Measurements from ENCODE around the gene ESR1.

Gene ESR1

DNA sequence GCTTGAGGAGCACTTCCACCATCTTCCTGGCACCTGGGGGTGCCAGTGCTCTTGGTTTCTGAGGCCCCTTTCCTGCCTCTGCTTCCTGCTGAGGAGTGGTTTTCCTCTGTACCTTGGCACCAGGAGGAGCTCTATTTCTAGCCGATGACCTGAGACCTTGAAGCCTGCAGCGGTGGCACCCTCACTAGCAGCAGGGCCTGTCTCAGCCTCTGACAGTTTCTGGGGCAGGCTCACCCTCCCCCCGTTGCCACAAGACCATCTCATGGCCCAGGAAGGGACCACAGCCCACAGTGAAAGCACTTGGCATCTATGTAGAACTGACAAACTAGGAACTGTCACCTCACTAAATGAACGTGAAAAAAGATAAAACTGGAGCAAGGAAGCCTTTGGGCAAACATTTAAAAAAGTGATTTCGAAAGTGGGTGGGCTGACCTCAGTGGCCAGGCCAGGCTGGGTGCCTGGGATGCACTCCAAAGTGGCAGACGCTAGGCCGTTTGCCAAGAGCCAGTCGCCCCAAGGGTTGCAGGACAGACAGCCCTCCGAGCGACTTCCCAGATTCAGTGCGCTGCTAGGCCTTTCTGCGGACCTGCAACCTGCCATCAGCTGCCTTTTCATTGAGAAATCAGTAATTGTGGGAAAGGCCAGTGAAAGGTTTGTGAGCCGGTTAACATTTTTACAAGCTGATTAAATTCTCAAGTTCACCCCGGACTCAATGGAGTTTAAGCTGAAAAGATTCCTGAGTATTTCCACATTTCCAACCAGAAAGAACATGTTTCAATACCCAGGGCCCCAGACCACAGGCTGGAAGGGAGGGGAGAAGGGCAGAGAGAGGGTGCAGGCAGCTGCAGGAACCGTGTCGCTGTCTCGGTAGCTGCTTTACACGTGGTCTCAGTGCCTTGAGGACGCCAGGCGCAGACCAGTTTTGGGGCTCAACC lies 303.7 kb downstream of the ESR1 start:
- H4K20me1 ChIP-seq (ENCODE audit: control insufficient read depth, insufficient read depth, low read depth, low read length): no peaks in the 10 kb centered on the region
- H3K9me3 ChIP-seq (ENCODE audit: control insufficient read depth, insufficient read depth, low read length): no peaks in the 10 kb centered on the region
- H3K4me2 ChIP-seq (ENCODE audit: low read length): no peak overlapping the region
- H3K27ac ChIP-seq (ENCODE audit: low read depth, low read length): no peak overlapping the region
- no peaks in the 10 kb centered on the region for H3K36me3 ChIP-seq (ENCODE audit: control insufficient read depth, low read length)
- no peaks in the 10 kb centered on the region for H3K9me2 ChIP-seq (replicated peaks; ENCODE audit: control insufficient read depth, low read length)
- H3K4me1 ChIP-seq (ENCODE audit: control insufficient read depth, low read length): no peaks in the 10 kb centered on the region
- no peak overlapping the region for H3K4me3 ChIP-seq (ENCODE audit: low read length)
- TF ChIP-seq EZH2phosphoT487 (IDR thresholded peaks at IDR 0.05; ENCODE audit: borderline replicate concordance, low read length): no peak
- TF ChIP-seq, protein P1, sequence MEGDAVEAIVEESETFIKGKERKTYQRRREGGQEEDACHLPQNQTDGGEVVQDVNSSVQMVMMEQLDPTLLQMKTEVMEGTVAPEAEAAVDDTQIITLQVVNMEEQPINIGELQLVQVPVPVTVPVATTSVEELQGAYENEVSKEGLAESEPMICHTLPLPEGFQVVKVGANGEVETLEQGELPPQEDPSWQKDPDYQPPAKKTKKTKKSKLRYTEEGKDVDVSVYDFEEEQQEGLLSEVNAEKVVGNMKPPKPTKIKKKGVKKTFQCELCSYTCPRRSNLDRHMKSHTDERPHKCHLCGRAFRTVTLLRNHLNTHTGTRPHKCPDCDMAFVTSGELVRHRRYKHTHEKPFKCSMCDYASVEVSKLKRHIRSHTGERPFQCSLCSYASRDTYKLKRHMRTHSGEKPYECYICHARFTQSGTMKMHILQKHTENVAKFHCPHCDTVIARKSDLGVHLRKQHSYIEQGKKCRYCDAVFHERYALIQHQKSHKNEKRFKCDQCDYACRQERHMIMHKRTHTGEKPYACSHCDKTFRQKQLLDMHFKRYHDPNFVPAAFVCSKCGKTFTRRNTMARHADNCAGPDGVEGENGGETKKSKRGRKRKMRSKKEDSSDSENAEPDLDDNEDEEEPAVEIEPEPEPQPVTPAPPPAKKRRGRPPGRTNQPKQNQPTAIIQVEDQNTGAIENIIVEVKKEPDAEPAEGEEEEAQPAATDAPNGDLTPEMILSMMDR (IDR thresholded peaks at IDR 0.05; ENCODE audit: low read depth, low read length, poor library complexity, severe bottlenecking): no peak
- H3F3A ChIP-seq (ENCODE audit: control insufficient read depth, insufficient read depth): no peaks in the 10 kb centered on the region
- H3K27me3 ChIP-seq (ENCODE audit: control insufficient read depth, low read length): peaks cover 13% of the 10 kb centered on the region; the same call in 1 of the 2 replicates
- H3K79me2 ChIP-seq (ENCODE audit: control insufficient read depth, low read length): no peaks in the 10 kb centered on the region

DNA sequence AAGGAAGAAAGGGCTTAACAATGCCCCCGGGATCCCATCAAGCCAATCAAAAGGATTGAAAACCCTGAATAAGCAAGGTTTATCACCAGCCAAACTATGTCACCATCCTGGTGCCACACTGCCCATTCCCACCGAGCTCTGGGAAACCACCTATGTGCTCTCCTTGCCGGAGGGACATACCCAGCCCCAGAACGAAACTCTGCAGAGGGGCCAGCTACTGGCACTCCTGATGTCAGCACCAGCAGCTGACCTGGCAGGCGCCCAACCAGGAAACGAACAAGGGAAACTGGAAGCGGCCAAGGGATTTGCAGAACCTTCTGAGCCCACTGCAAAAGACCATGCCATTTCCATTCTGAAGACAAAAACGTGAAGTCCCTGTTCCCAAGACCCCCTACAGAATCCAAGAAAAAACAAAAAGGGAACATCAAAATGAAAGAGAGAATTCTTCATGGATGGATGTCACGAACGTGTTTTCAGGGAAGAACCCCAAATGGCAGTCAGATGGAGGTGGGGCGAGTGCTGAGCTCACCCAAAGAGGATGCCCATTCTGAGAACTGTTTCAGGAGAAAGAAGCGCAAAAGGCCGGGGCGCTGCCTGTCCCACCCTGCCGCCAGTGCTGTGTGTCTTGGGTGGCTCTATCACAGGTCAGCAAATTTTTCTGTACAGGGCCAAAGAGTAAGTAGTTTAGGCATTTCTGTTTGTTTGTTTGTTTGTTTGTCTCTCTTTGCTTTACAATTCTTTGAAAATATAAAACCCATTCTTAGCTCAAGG lies 305.2 kb downstream of the ESR1 start:
- Histone ChIP-seq H3K4me1 (ENCODE audit: control insufficient read depth, low read length) (no peaks in the 10 kb centered on the region), H3K4me3 (ENCODE audit: low read length) (no peak overlapping the region), H3K9me3 (ENCODE audit: control insufficient read depth, insufficient read depth, low read length) (no peaks in the 10 kb centered on the region), H3F3A (ENCODE audit: control insufficient read depth, insufficient read depth) (0 out of 2 replicates have a peak, but pooled peaks cover 3% of the 10 kb centered on the region), H3K27ac (ENCODE audit: low read depth, low read length) (no peak overlapping the region), H3K27me3 (ENCODE audit: control insufficient read depth, low read length) (peaks cover 13% of the 10 kb centered on the region; the same call in 1 of the 2 replicates), H4K20me1 (ENCODE audit: control insufficient read depth, insufficient read depth, low read depth, low read length) (no peaks in the 10 kb centered on the region), H3K36me3 (ENCODE audit: control insufficient read depth, low read length) (no peaks in the 10 kb centered on the region), H3K4me2 (ENCODE audit: low read length) (no peak overlapping the region), H3K79me2 (ENCODE audit: control insufficient read depth, low read length) (no peaks in the 10 kb centered on the region), H3K9me2 (replicated peaks; ENCODE audit: control insufficient read depth, low read length) (no peaks in the 10 kb centered on the region)
- TF ChIP-seq, protein P1 (IDR thresholded peaks at IDR 0.05; ENCODE audit: low read depth, low read length, poor library complexity, severe bottlenecking): no peak
- TF ChIP-seq EZH2phosphoT487 (IDR thresholded peaks at IDR 0.05; ENCODE audit: borderline replicate concordance, low read length): no peak

DNA sequence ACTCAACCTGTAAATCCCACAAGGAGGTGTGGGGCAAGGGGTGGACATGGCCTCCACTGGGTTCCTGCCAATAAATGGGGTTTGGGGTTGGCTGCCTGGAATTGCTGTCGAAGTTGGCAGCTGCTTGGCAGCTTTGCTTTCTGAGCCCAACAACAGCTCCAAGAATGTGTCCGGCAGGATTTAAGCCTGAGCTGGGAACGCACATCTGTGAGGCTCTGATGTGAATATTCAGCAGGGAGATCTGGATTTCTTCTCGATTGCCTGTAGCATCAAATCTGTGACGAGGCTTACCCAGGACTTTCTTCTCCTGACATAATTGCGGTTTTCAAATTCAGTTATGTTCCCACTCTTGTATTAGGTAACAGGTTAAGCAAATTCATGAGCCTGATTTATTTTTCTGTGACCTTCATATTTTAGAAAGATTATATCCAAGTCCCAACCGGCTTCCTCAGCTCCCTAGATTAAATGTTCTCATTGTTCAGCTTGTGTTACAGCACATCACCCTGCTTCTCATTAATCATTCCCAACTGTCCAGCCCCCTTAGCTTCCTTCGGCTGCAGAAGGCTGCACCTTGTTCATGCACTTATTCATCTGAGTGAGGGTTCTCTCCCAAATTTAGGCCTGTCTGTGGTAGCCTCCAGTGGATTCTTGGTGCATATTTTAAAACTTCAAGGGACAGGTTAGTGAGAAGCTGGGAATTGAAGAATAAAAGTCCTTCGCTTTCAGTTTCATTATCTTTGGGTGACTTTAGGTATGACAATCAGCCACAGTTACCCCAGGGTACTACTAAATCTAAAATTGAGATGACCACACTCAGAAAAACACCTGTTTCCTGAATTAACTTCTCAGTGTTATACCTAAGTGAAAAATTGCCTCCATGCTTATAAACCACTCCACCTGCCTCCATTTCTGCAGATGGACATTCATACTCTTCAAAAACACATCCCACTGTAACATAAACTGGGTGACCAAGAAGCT lies 310.0 kb downstream of the ESR1 start:
- Histone ChIP-seq H3K4me3 (ENCODE audit: low read length) (no peak overlapping the region), H3F3A (ENCODE audit: control insufficient read depth, insufficient read depth) (0 out of 2 replicates have a peak, but pooled peaks cover 3% of the 10 kb centered on the region), H3K36me3 (ENCODE audit: control insufficient read depth, low read length) (peaks cover 26% of the 10 kb centered on the region), H3K79me2 (ENCODE audit: control insufficient read depth, low read length) (no peaks in the 10 kb centered on the region), H3K4me2 (ENCODE audit: low read length) (no peak overlapping the region), H3K27me3 (ENCODE audit: control insufficient read depth, low read length) (0 out of 2 replicates have a peak, but pooled peaks cover 1% of the 10 kb centered on the region), H4K20me1 (ENCODE audit: control insufficient read depth, insufficient read depth, low read depth, low read length) (no peaks in the 10 kb centered on the region), H3K27ac (ENCODE audit: low read depth, low read length) (no peak overlapping the region), H3K4me1 (ENCODE audit: control insufficient read depth, low read length) (no peaks in the 10 kb centered on the region), H3K9me2 (replicated peaks; ENCODE audit: control insufficient read depth, low read length) (no peaks in the 10 kb centered on the region), H3K9me3 (ENCODE audit: control insufficient read depth, insufficient read depth, low read length) (no peaks in the 10 kb centered on the region)
- no peak for TF ChIP-seq EZH2phosphoT487 (IDR thresholded peaks at IDR 0.05; ENCODE audit: borderline replicate concordance, low read length)
- TF ChIP-seq, protein P1 (IDR thresholded peaks at IDR 0.05; ENCODE audit: low read depth, low read length, poor library complexity, severe bottlenecking): no peak

Data from DOHH2 (cell line).